ENCODE data around the gene MMP3.

MMP3 gene

GRCh38 chr11:102831489-102832440 lies 11.6 kb downstream of the MMP3 start:
- DNase-seq = no peak

GRCh38 chr11:102831128-102831488 lies 12.3 kb downstream of the MMP3 start:
- no peak for DNase-seq

GRCh38 chr11:102830001-102830727 lies 13.2 kb downstream of the MMP3 start:
- no peak for DNase-seq

- DNase-seq = no peak
Observed at GRCh38 chr11:102829316-102830000, 14.0 kb downstream of the MMP3 start.

GRCh38 chr11:102824556-102824955 lies 18.9 kb downstream of the MMP3 start:
- no peak for DNase-seq

GRCh38 chr11:102819491-102819890 lies 23.9 kb downstream of the MMP3 start:
- DNase-seq = no peak

GRCh38 chr11:102813484-102813883 lies 29.9 kb downstream of the MMP3 start:
- no peak for DNase-seq

GRCh38 chr11:102812188-102812587 lies 31.2 kb downstream of the MMP3 start:
- DNase-seq = no peak

GRCh38 chr11:102810950-102811660 lies 32.3 kb downstream of the MMP3 start:
- DNase-seq = no peak

GRCh38 chr11:102809971-102810370 lies 33.4 kb downstream of the MMP3 start:
- no peak for DNase-seq

GRCh38 chr11:102807921-102808320 lies 35.5 kb downstream of the MMP3 start:
- DNase-seq = no peak

GRCh38 chr11:102806296-102806695 lies 37.1 kb downstream of the MMP3 start:
- no peak for DNase-seq

GRCh38 chr11:102802341-102802740 lies 41.1 kb downstream of the MMP3 start:
- no peak for DNase-seq

- DNase-seq = no peak
Observed at GRCh38 chr11:102800767-102801166, 42.6 kb downstream of the MMP3 start.

GRCh38 chr11:102799681-102800340 lies 43.6 kb downstream of the MMP3 start:
- DNase-seq = no peak

- no peak for DNase-seq
Observed at GRCh38 chr11:102798012-102798746, 45.2 kb downstream of the MMP3 start, which contains the start of gene MMP1. TSS of gene MMP1 (minus strand) at chr11:102798160. CDS start at chr11:102798092, 68 bp downstream.

GRCh38 chr11:102794382-102794781 lies 49.0 kb downstream of the MMP3 start:
- DNase-seq = peak; percentile 2

GRCh38 chr11:102793677-102794290 lies 49.6 kb downstream of the MMP3 start:
- no peak for DNase-seq

GRCh38 chr11:102792604-102793003 lies 50.8 kb downstream of the MMP3 start:
- no peak for DNase-seq

- DNase-seq = no peak
Observed at GRCh38 chr11:102791271-102792036, 52.0 kb downstream of the MMP3 start.
